GM12873 (cell line): ENCODE data around the gene TFDP1.

Experiments
- CTCF ChIP-seq: IDR thresholded peaks from 2 replicates; pipeline ENCODE4 v1.5.1; 2012; ENCODE audit warnings: low read depth, mild to moderate bottlenecking, moderate library complexity, low read length, control low read depth; ENCODE audit not compliant: insufficient read depth; ENCODE audit errors: missing control alignments

Gene TFDP1

GRCh38 chr13:113631341-113632095 is 47.0 kb downstream of the TFDP1 start:
- no peak for TF ChIP-seq CTCF

GRCh38 chr13:113632706-113633484 is 48.3 kb downstream of the TFDP1 start:
- no peak for TF ChIP-seq CTCF

GRCh38 chr13:113633485-113633873 is 48.9 kb downstream of the TFDP1 start:
- TF ChIP-seq CTCF, result no peak

GRCh38 chr13:113634279-113635047 is 49.9 kb downstream of the TFDP1 start:
- TF ChIP-seq CTCF, result no peak

GRCh38 chr13:113635048-113635420 is 50.5 kb downstream of the TFDP1 start:
- TF ChIP-seq CTCF, result no peak

GRCh38 chr13:113635709-113636108 is 51.2 kb downstream of the TFDP1 start:
- TF ChIP-seq CTCF, result no peak
